Large intestine (tissue), 3 donors: Measurements from ENCODE around the gene CCDC149. TPM values are rescaled to one million over a fixed set of nuclear protein-coding genes. Genes with fewer than 3 reads are reported as not detected.

Experiments used
- DNase-seq, 2 donors: peaks; one replicate each; pipeline versions ENCODE4 v3.0.0 to v3.0.0-alpha.2; 2013
- H3K27ac ChIP-seq: one replicate; pipeline ENCODE4 v1.5.1; 2013; ENCODE audit warnings: low read length
- H3K27me3 ChIP-seq: 2 replicates; pipeline ENCODE4 v1.6.1; 2013; ENCODE audit warnings: low read length; ENCODE audit not compliant: control insufficient read depth, insufficient read depth
- H3K36me3 ChIP-seq: 2 replicates; pipeline ENCODE4 v1.6.1; 2013; ENCODE audit warnings: low read length; ENCODE audit not compliant: control insufficient read depth, insufficient read depth
- H3K4me1 ChIP-seq: one replicate; pipeline ENCODE4 v1.6.1; 2013; ENCODE audit warnings: low read length; ENCODE audit not compliant: control insufficient read depth, insufficient read depth
- H3K4me3 ChIP-seq: one replicate; pipeline ENCODE4 v1.5.1; 2013; ENCODE audit warnings: low read length
- H3K9me3 ChIP-seq: one replicate; pipeline ENCODE4 v1.6.1; 2013; ENCODE audit warnings: mild to moderate bottlenecking, low read depth, low read length, moderate library complexity; ENCODE audit not compliant: control insufficient read depth
- WGBS: methylation state at CpG from one replicate; pipeline ENCODE4 v1.1.5; 2013; ENCODE audit warnings: low lambda C conversion rate; ENCODE audit not compliant: insufficient coverage; 5-methylcytosine and 5-hydroxymethylcytosine counted together
- polyA plus RNA-seq: library from polyadenylated mRNA; unstranded; fragments of 120-200 nt; gene quantifications from one replicate; pipeline ENCODE4 v1.2.1, GENCODE V29; 2013

Gene CCDC149
- polyA plus RNA-seq, 1 donor: 13.7 TPM

- Histone ChIP-seq H3K27ac (no peak overlapping the region), H3K36me3 (no peaks in the 10 kb centered on the region), H3K27me3 (no peaks in the 10 kb centered on the region), H3K4me1 (no peaks in the 10 kb centered on the region), H3K9me3 (no peaks in the 10 kb centered on the region), H3K4me3 (no peak overlapping the region)
- DNase-seq: no peak
Measured at GRCh38 chr4:24934311-24934710, 21.5 kb upstream of the CCDC149 start.

GRCh38 chr4:24933684-24934275 lies 20.9 kb upstream of the CCDC149 start:
- H3K27me3 ChIP-seq: no peaks in the 10 kb centered on the region
- no peak overlapping the region for H3K4me3 ChIP-seq
- H3K9me3 ChIP-seq: no peaks in the 10 kb centered on the region
- no peaks in the 10 kb centered on the region for H3K36me3 ChIP-seq
- no peaks in the 10 kb centered on the region for H3K4me1 ChIP-seq
- H3K27ac ChIP-seq: no peak overlapping the region
- DNase-seq: no peak
- no CpG with 5 or more reads among the region's 1 CpG for WGBS

- H3K36me3 ChIP-seq: no peaks in the 10 kb centered on the region
- H3K4me1 ChIP-seq: no peaks in the 10 kb centered on the region
- peaks cover 2% of the 10 kb centered on the region for H3K27me3 ChIP-seq
- H3K9me3 ChIP-seq: no peaks in the 10 kb centered on the region
- no peak for DNase-seq
- no peak overlapping the region for H3K4me3 ChIP-seq
- H3K27ac ChIP-seq: no peak overlapping the region
- 13% methylated on average over 1 of the region's 2 CpGs for WGBS
Measured at GRCh38 chr4:24932515-24933225, 19.8 kb upstream of the CCDC149 start.

DNA sequence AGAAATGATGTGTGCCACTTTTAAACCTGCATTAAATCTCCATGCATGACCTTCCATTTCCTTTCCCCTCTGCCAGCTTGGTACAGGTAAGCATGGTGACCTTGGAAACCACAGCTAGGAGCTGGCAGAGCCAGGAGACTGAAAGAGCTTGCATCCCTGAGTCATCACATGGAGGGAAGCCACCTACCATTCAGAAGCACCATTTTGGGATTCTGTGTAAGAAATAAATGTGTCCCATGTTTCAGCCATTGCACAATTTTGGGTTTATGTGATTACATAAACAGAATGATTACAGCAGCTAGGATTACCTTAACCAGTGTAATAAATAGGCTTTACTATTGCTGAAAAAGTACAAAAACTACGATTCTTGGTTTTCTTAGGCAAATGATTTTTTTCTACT lies 17.3 kb upstream of the CCDC149 start:
- WGBS: no CpG with 5 or more reads among the region's 1 CpG

DNA sequence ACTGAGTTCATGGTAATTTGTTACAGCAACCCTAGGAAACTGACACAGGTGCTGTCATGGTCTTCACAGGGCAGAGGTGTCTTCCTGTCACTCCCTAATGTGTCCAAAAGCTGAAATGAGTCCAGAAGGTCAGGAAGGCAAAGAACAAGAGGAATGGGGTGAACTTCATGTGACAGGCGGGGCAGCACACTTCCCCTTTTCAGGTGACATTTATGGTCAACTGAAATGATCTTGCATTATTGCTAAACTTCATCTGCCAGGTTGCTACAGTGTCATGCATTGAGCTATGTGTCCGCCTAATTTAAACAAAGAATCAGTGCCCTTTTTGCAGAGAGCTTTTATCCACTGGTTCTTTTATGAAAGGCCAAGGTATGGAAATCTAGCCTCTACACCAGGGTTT lies 15.9 kb upstream of the CCDC149 start:
- no CpG with 5 or more reads among the region's 2 CpGs for WGBS
- Histone ChIP-seq H3K4me1 (no peaks in the 10 kb centered on the region), H3K4me3 (no peak overlapping the region), H3K36me3 (no peaks in the 10 kb centered on the region), H3K27me3 (peaks cover 2% of the 10 kb centered on the region), H3K9me3 (no peaks in the 10 kb centered on the region), H3K27ac (no peak overlapping the region)
- no peak for DNase-seq

More for the DNA sequence above, 17.3 kb upstream of the CCDC149 start:
- Histone ChIP-seq H3K27ac (no peak overlapping the region), H3K9me3 (no peaks in the 10 kb centered on the region), H3K36me3 (no peaks in the 10 kb centered on the region), H3K27me3 (peaks cover 2% of the 10 kb centered on the region), H3K4me1 (no peaks in the 10 kb centered on the region), H3K4me3 (no peak overlapping the region)
- DNase-seq: no peak

- Histone ChIP-seq H3K4me3 (no peak overlapping the region), H3K9me3 (no peaks in the 10 kb centered on the region), H3K27me3 (peaks cover 2% of the 10 kb centered on the region), H3K4me1 (no peaks in the 10 kb centered on the region), H3K36me3 (no peaks in the 10 kb centered on the region), H3K27ac (no peak overlapping the region)
- DNase-seq: no peak
- WGBS: 40% methylated on average over 1 of the region's 4 CpGs
Measured at GRCh38 chr4:24927049-24927448, 14.2 kb upstream of the CCDC149 start.

- Histone ChIP-seq H3K27me3 (peaks cover 2% of the 10 kb centered on the region), H3K4me1 (no peaks in the 10 kb centered on the region), H3K4me3 (no peak overlapping the region), H3K27ac (no peak overlapping the region), H3K9me3 (no peaks in the 10 kb centered on the region), H3K36me3 (no peaks in the 10 kb centered on the region)
- DNase-seq: no peak
- no CpG with 5 or more reads among the region's 3 CpGs for WGBS
Measured at GRCh38 chr4:24924309-24924781, 11.5 kb upstream of the CCDC149 start.

DNA sequence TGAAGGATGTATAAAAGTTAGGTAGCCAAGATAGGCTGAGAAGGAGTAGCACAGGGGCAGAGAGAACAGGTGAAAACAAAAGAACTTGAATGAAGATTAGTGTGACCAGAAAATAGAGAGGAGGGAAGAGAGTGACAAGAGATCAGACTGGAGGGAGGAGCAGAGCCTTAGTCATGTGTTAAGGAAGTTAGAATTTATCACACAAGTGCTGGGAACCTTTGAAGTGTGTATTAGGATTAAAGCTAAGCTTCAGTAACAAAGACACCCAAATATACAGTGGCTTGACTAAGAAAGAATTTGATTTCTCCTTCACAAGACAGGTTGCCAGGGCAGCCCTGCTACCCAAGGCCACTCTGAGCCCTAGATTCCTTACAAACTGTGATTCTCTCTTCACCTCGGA lies 10.7 kb upstream of the CCDC149 start:
- no peak for DNase-seq
- Histone ChIP-seq H3K4me1 (no peaks in the 10 kb centered on the region), H3K27ac (no peak overlapping the region), H3K4me3 (no peak overlapping the region), H3K9me3 (no peaks in the 10 kb centered on the region), H3K36me3 (no peaks in the 10 kb centered on the region), H3K27me3 (no peaks in the 10 kb centered on the region)
- WGBS: no CpG with 5 or more reads among the region's 1 CpG

- Histone ChIP-seq H3K36me3 (no peaks in the 10 kb centered on the region), H3K27me3 (no peaks in the 10 kb centered on the region), H3K4me3 (no peak overlapping the region), H3K27ac (no peak overlapping the region), H3K4me1 (no peaks in the 10 kb centered on the region), H3K9me3 (no peaks in the 10 kb centered on the region)
- no CpG with 5 or more reads among the region's 2 CpGs for WGBS
- DNase-seq: no peak
Measured at GRCh38 chr4:24923002-24923401, 10.2 kb upstream of the CCDC149 start.

DNA sequence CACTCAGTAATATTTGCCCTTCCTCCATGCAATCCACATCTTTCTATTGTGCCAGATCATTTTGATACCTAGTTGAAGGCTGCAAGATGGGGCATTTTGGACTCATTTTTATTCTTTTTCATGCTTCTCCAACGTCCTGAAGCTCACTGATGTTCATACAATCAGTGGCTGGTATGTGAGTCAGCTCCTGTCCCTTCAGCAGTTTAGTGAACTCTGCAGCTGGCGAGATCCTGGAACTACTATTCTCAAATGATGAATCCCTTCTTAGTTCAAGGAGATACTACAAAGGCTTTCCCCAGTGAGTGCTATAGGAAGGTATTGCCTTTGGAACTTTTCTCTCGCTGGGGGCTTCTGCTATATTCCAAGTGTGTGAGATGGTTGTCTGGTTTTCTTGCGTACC lies 9.6 kb upstream of the CCDC149 start:
- Histone ChIP-seq H3K4me1 (no peaks in the 10 kb centered on the region), H3K9me3 (no peaks in the 10 kb centered on the region), H3K27me3 (no peaks in the 10 kb centered on the region), H3K27ac (no peak overlapping the region), H3K36me3 (no peaks in the 10 kb centered on the region), H3K4me3 (no peak overlapping the region)
- DNase-seq: no peak
- no CpG with 5 or more reads among the region's 4 CpGs for WGBS

GRCh38 chr4:24921491-24921890 lies 8.6 kb upstream of the CCDC149 start:
- no peaks in the 10 kb centered on the region for H3K9me3 ChIP-seq
- H3K27me3 ChIP-seq: no peaks in the 10 kb centered on the region
- no peak overlapping the region for H3K27ac ChIP-seq
- no peaks in the 10 kb centered on the region for H3K36me3 ChIP-seq
- no CpG with 5 or more reads among the region's 6 CpGs for WGBS
- no peak for DNase-seq
- no peaks in the 10 kb centered on the region for H3K4me1 ChIP-seq
- no peak overlapping the region for H3K4me3 ChIP-seq
